SK-N-SH (cell line): ENCODE results near the gene RHCE. TPM values are rescaled to one million over a fixed set of nuclear protein-coding genes. Genes with fewer than 3 reads are reported as not detected.

Source experiments
- CTCF ChIA-PET: fragments of 300-600, 350-600 bp; formaldehyde crosslinking; extraction: SDS; loops from one replicate; lab custom pipeline; 2021; lab: Yijun Ruan, JAX
- POLR2A ChIA-PET: fragments of 350-600 bp; sonication (Branson Sonifier 250); formaldehyde crosslinking; extraction: SDS; loops from one replicate; lab custom pipeline; 2020; ENCODE audit warnings: antibody characterized with exemption, inconsistent platforms; lab: Yijun Ruan, JAX
- DNase-seq: peaks from one replicate; pipeline ENCODE4 v3.0.0; 2012
- H2AFZ ChIP-seq: fragments of 200-600 bp; sonication (generic); 2 replicates; pipeline ENCODE4 v1.8.1; 2016; ENCODE audit warnings: antibody characterized with exemption, mild to moderate bottlenecking, low read depth
- H3F3A ChIP-seq: fragments of 200-600 bp; sonication (generic); replicated peaks from 2 replicates; pipeline ENCODE3; 2016; ENCODE audit warnings: antibody characterized with exemption, mild to moderate bottlenecking; ENCODE audit not compliant: insufficient read depth
- H3K27ac ChIP-seq, 2 experiments: fragments of 200-500 bp in 1 of 2; fragments of 200-600 bp in 1 of 2; sonication (Bioruptor generic) in 1 of 2; sonication (generic), shearing (Covaris generic) in 1 of 2; 2 replicates each; pipeline versions ENCODE4 v1.5.1 to v1.6.1; 2014 to 2016; ENCODE audit warnings: low read depth in 2 of 2, inconsistent platforms in 1 of 2, low read length in 1 of 2, mild to moderate bottlenecking in 1 of 2, mixed read lengths in 1 of 2
- H3K27me3 ChIP-seq: fragments of 200-600 bp; sonication (generic), shearing (Covaris generic); 2 replicates; pipeline ENCODE4 v1.6.1; 2016; ENCODE audit warnings: mixed run types; ENCODE audit not compliant: insufficient read depth
- H3K36me3 ChIP-seq, 2 experiments: fragments of 200-500 bp in 1 of 2; fragments of 200-600 bp in 1 of 2; sonication (Bioruptor generic) in 1 of 2; sonication (generic) in 1 of 2; replicated peaks in 1 of 2; 2 replicates each; pipeline versions ENCODE3 to v1.5.1; 2014 to 2016; ENCODE audit warnings: low read length in 1 of 2, mild to moderate bottlenecking in 1 of 2; ENCODE audit not compliant: insufficient read depth in 2 of 2, control insufficient read depth in 1 of 2
- H3K4me1 ChIP-seq, 2 experiments: fragments of 200-500 bp in 1 of 2; fragments of 200-600 bp in 1 of 2; sonication (Bioruptor generic) in 1 of 2; sonication (generic), shearing (Covaris generic) in 1 of 2; 2 replicates each; pipeline versions ENCODE4 v1.5.1 to v1.6.1; 2014 to 2016; ENCODE audit warnings: low read depth in 1 of 2, low read length in 1 of 2, mixed run types in 1 of 2; ENCODE audit not compliant: insufficient read depth in 2 of 2, control insufficient read depth in 1 of 2
- H3K4me2 ChIP-seq: fragments of 200-600 bp; sonication (generic), shearing (Covaris generic); 2 replicates; pipeline ENCODE4 v1.6.1; 2017; ENCODE audit warnings: mixed run types
- H3K4me3 ChIP-seq, 2 experiments: fragments of 200-500 bp in 1 of 2; fragments of 200-600 bp in 1 of 2; sonication (Bioruptor generic) in 1 of 2; sonication (generic), shearing (Covaris generic) in 1 of 2; 2 replicates each; pipeline versions ENCODE4 v1.5.1 to v1.8.1; 2014 to 2016; ENCODE audit warnings: low read depth in 2 of 2, inconsistent platforms in 1 of 2, low read length in 1 of 2, mild to moderate bottlenecking in 1 of 2, mixed read lengths in 1 of 2, moderate library complexity in 1 of 2
- H3K79me2 ChIP-seq: fragments of 200-600 bp; sonication (generic); 2 replicates; pipeline ENCODE4 v1.8.1; 2017; ENCODE audit warnings: mild to moderate bottlenecking; ENCODE audit not compliant: insufficient read depth
- H3K9ac ChIP-seq: fragments of 200-600 bp; sonication (generic); 2 replicates; pipeline ENCODE4 v1.6.1; 2017; ENCODE audit warnings: mixed run types
- H3K9me2 ChIP-seq: fragments of 200-600 bp; sonication (generic); 2 replicates; pipeline ENCODE4 v1.6.1; 2017; ENCODE audit warnings: mixed run types
- H3K9me3 ChIP-seq: fragments of 200-600 bp; sonication (generic); 2 replicates; pipeline ENCODE4 v1.6.1; 2017; ENCODE audit warnings: mixed run types, mild to moderate bottlenecking, moderate library complexity
- H4K20me1 ChIP-seq: fragments of 200-600 bp; sonication (generic); 2 replicates; pipeline ENCODE4 v1.6.1; 2017; ENCODE audit warnings: mild to moderate bottlenecking, mixed run types; ENCODE audit not compliant: insufficient read depth
- CHD2 ChIP-seq: fragments of 150-350 bp; IDR thresholded peaks from 2 replicates; pipeline ENCODE4 v1.6.1; 2018; ENCODE audit warnings: low read length; ENCODE audit not compliant: partially characterized antibody
- ELF1 ChIP-seq: IDR thresholded peaks from 2 replicates; pipeline ENCODE4 v1.4.0; 2012
- FOXJ3 ChIP-seq: sonication (generic); formaldehyde crosslinking; IDR thresholded peaks from 2 replicates; pipeline ENCODE4 v1.5.1; 2020; ENCODE audit warnings: mild to moderate bottlenecking, missing genetic modification reagents
- POLR2AphosphoS5 ChIP-seq: IDR thresholded peaks from 2 replicates; pipeline ENCODE4 v1.6.1; 2012; ENCODE audit warnings: low read depth, low read length
- TEAD4 ChIP-seq: IDR thresholded peaks from 2 replicates; pipeline ENCODE4 v1.4.0; 2012; ENCODE audit warnings: mild to moderate bottlenecking, borderline replicate concordance; ENCODE audit not compliant: insufficient read depth
- YY1 ChIP-seq: IDR thresholded peaks from 2 replicates; pipeline ENCODE4 v1.4.0; 2012; ENCODE audit warnings: low read depth, mild to moderate bottlenecking
- WGBS: methylation state at CpG from one replicate; pipeline ENCODE4 v1.1.6; 2017; ENCODE audit warnings: low lambda C conversion rate; 5-methylcytosine and 5-hydroxymethylcytosine counted together
- polyA plus RNA-seq, 3 experiments: library from polyadenylated mRNA; depleted of rRNA; stranded (reverse); fragments of >200 nt; gene quantifications; 2 replicates each; pipeline ENCODE4 v1.2.3, GENCODE V29; 2012
- TF ChIP-seq, protein P1 (sequence below): IDR thresholded peaks from 2 replicates; pipeline ENCODE4 v1.6.1; 2012; ENCODE audit warnings: mild to moderate bottlenecking, low read depth, low read length, moderate library complexity
- TF ChIP-seq, protein P2 (sequence below): IDR thresholded peaks from 2 replicates; pipeline ENCODE4 v1.4.0; 2012; ENCODE audit warnings: low read depth, borderline replicate concordance
- TF ChIP-seq, protein P3 (sequence below): fragments of 150-350 bp; IDR thresholded peaks from 2 replicates; pipeline ENCODE4 v1.6.1; 2017; ENCODE audit warnings: antibody characterized with exemption, low read length, low read depth, borderline replicate concordance
- TF ChIP-seq, protein P4 (sequence below): IDR thresholded peaks from 2 replicates; pipeline ENCODE4 v1.4.0; 2012; ENCODE audit warnings: low read depth

The RHCE gene
- polyA plus RNA-seq, 1 of the 3 experiments (the other 2 are of a cell fraction), result 0.54 TPM

DNA sequence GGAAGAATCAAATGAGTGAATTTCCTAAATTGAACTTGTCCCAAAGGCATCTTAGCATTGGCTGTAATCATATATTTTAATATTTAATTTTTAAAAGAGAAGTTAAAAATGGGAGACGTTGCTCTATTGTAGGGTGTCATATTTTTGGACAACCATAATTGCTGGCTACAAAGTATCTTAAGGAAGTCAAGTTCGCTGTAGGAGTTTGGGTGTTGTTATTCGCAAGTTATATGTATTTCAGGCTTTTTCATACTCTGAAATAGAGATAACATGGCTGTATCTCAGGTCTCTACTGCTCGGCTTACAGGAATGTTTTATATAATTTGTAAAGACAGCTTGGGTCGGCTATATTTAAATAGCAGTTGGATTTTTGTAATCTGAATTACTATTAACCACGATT, 81.6 kb downstream of the RHCE start:
- Histone ChIP-seq H3K4me2 (peak overlapping the region; percentile 81), H3K9ac (peak overlapping the region; percentile 96), H4K20me1 (peaks cover 34% of the 10 kb centered on the region; the same call in 1 of the 2 replicates), H3K9me2 (no peaks in the 10 kb centered on the region), H3K27me3 (no peaks in the 10 kb centered on the region), H3K27ac (peak overlapping the region; percentile 96 to 97), H3K36me3 (peaks cover 9 to 33% of the 10 kb centered on the region in 2 experiments), H3K9me3 (no peaks in the 10 kb centered on the region), H3F3A (peaks cover 32% of the 10 kb centered on the region), H3K79me2 (peaks cover 69% of the 10 kb centered on the region), H2AFZ (peak overlapping the region; percentile 64), H3K4me1 (peaks cover 3 to 29% of the 10 kb centered on the region in 2 experiments; a peak in 3 of 4 replicates), H3K4me3 (peak overlapping the region; percentile 90 to 93)
- DNase-seq, result no peak
- POLR2A ChIA-PET, result no interaction called here
- under 1% methylated on average over 6 of the region's 6 CpGs for WGBS
- TF ChIP-seq, protein P1, sequence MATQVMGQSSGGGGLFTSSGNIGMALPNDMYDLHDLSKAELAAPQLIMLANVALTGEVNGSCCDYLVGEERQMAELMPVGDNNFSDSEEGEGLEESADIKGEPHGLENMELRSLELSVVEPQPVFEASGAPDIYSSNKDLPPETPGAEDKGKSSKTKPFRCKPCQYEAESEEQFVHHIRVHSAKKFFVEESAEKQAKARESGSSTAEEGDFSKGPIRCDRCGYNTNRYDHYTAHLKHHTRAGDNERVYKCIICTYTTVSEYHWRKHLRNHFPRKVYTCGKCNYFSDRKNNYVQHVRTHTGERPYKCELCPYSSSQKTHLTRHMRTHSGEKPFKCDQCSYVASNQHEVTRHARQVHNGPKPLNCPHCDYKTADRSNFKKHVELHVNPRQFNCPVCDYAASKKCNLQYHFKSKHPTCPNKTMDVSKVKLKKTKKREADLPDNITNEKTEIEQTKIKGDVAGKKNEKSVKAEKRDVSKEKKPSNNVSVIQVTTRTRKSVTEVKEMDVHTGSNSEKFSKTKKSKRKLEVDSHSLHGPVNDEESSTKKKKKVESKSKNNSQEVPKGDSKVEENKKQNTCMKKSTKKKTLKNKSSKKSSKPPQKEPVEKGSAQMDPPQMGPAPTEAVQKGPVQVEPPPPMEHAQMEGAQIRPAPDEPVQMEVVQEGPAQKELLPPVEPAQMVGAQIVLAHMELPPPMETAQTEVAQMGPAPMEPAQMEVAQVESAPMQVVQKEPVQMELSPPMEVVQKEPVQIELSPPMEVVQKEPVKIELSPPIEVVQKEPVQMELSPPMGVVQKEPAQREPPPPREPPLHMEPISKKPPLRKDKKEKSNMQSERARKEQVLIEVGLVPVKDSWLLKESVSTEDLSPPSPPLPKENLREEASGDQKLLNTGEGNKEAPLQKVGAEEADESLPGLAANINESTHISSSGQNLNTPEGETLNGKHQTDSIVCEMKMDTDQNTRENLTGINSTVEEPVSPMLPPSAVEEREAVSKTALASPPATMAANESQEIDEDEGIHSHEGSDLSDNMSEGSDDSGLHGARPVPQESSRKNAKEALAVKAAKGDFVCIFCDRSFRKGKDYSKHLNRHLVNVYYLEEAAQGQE, result no peak
- TF ChIP-seq, protein P2, sequence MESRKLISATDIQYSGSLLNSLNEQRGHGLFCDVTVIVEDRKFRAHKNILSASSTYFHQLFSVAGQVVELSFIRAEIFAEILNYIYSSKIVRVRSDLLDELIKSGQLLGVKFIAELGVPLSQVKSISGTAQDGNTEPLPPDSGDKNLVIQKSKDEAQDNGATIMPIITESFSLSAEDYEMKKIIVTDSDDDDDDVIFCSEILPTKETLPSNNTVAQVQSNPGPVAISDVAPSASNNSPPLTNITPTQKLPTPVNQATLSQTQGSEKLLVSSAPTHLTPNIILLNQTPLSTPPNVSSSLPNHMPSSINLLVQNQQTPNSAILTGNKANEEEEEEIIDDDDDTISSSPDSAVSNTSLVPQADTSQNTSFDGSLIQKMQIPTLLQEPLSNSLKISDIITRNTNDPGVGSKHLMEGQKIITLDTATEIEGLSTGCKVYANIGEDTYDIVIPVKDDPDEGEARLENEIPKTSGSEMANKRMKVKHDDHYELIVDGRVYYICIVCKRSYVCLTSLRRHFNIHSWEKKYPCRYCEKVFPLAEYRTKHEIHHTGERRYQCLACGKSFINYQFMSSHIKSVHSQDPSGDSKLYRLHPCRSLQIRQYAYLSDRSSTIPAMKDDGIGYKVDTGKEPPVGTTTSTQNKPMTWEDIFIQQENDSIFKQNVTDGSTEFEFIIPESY, result no peak
- no peak for TF ChIP-seq FOXJ3 (CRISPR knock-in tag)
- TF ChIP-seq, protein P3, sequence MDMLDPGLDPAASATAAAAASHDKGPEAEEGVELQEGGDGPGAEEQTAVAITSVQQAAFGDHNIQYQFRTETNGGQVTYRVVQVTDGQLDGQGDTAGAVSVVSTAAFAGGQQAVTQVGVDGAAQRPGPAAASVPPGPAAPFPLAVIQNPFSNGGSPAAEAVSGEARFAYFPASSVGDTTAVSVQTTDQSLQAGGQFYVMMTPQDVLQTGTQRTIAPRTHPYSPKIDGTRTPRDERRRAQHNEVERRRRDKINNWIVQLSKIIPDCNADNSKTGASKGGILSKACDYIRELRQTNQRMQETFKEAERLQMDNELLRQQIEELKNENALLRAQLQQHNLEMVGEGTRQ, result no peak
- no peak for TF ChIP-seq CHD2
- TF ChIP-seq, protein P4, sequence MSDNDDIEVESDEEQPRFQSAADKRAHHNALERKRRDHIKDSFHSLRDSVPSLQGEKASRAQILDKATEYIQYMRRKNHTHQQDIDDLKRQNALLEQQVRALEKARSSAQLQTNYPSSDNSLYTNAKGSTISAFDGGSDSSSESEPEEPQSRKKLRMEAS, result no peak
- TF ChIP-seq TEAD4, result no peak
- no peak for TF ChIP-seq POLR2AphosphoS5
- TF ChIP-seq ELF1, result no peak
- no peak for TF ChIP-seq YY1
- CTCF ChIA-PET, result interaction anchor here (0.7 kb wide), 1 partner anchor 248 kb away, joined by 3 read pairs; no protein-coding TSS in a partner anchor
